A673 (cell line): Measurements from ENCODE around the gene CLNK.

ENCODE experiments used
- EZH2 ChIP-seq: fragments of 200-600 bp; sonication (generic); IDR thresholded peaks from 2 replicates; pipeline ENCODE4 v1.6.1; 2017; ENCODE audit warnings: borderline replicate concordance, low read depth, mild to moderate bottlenecking, mixed read lengths, antibody characterized with exemption, low read length; ENCODE audit not compliant: poor library complexity, severe bottlenecking
- TF ChIP-seq, protein P1 (sequence below): fragments of 300-800, 200-600 bp; sonication (generic); conservative IDR thresholded peaks from 2 replicates; pipeline ENCODE4 v1.5.1; 2017; ENCODE audit warnings: low read depth, mild to moderate bottlenecking, antibody characterized with exemption, low read length, moderate library complexity, mixed read lengths

- TF ChIP-seq, protein P1, sequence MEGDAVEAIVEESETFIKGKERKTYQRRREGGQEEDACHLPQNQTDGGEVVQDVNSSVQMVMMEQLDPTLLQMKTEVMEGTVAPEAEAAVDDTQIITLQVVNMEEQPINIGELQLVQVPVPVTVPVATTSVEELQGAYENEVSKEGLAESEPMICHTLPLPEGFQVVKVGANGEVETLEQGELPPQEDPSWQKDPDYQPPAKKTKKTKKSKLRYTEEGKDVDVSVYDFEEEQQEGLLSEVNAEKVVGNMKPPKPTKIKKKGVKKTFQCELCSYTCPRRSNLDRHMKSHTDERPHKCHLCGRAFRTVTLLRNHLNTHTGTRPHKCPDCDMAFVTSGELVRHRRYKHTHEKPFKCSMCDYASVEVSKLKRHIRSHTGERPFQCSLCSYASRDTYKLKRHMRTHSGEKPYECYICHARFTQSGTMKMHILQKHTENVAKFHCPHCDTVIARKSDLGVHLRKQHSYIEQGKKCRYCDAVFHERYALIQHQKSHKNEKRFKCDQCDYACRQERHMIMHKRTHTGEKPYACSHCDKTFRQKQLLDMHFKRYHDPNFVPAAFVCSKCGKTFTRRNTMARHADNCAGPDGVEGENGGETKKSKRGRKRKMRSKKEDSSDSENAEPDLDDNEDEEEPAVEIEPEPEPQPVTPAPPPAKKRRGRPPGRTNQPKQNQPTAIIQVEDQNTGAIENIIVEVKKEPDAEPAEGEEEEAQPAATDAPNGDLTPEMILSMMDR = no peak
- no peak for TF ChIP-seq EZH2
These were observed 40.8 kb downstream of the CLNK start for GRCh38 chr4:10643600-10644425.
